ENCODE measurements around the gene ANKRD40CL.

The ANKRD40CL gene

GRCh38 chr17:50758989-50759544 lies 8.3 kb downstream of the ANKRD40CL start:
- Histone ChIP-seq H3K4me3 (ENCODE audit: low read depth in 1 of 2, low read length in 1 of 2) (no peak overlapping the region), H3K4me1 (ENCODE audit: control insufficient read depth in 1 of 2, insufficient read depth in 1 of 2, low read depth in 1 of 2, low read length in 1 of 2) (peaks cover 0 to 12% of the 10 kb centered on the region in 2 experiments), H3K27ac (no peak overlapping the region), H3K27me3 (no peaks in the 10 kb centered on the region), H3K9me3 (no peaks in the 10 kb centered on the region), H3K36me3 (peaks cover 20% of the 10 kb centered on the region)
- TF ChIP-seq, protein P1, sequence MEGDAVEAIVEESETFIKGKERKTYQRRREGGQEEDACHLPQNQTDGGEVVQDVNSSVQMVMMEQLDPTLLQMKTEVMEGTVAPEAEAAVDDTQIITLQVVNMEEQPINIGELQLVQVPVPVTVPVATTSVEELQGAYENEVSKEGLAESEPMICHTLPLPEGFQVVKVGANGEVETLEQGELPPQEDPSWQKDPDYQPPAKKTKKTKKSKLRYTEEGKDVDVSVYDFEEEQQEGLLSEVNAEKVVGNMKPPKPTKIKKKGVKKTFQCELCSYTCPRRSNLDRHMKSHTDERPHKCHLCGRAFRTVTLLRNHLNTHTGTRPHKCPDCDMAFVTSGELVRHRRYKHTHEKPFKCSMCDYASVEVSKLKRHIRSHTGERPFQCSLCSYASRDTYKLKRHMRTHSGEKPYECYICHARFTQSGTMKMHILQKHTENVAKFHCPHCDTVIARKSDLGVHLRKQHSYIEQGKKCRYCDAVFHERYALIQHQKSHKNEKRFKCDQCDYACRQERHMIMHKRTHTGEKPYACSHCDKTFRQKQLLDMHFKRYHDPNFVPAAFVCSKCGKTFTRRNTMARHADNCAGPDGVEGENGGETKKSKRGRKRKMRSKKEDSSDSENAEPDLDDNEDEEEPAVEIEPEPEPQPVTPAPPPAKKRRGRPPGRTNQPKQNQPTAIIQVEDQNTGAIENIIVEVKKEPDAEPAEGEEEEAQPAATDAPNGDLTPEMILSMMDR (IDR thresholded peaks at IDR 0.05), result no peak

DNA sequence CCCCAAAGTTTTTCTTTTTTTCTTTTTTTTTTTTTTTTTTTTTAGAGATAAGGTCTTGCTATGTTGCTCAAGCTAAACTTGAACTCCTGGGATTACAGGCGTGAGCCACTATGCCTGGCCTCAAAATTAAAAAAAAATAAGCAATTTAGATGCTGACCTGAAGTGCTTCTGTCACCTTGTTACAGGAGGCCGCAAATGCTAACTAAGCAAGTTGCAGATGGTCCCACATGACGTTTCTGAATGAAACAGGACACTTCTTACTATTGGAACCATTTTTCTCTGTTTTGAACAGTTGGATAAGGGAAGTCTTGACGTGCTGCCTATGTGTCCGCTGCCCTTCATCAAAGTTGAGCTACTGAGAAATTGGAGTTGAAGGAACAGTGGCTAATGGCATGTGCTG lies 8.8 kb downstream of the ANKRD40CL start:
- TF ChIP-seq, protein P1 (IDR thresholded peaks at IDR 0.05), result no peak
- H3K4me1 ChIP-seq (ENCODE audit: control insufficient read depth in 1 of 2, insufficient read depth in 1 of 2, low read depth in 1 of 2, low read length in 1 of 2), result peaks cover 0 to 9% of the 10 kb centered on the region in 2 experiments
- H3K36me3 ChIP-seq, result peaks cover 25% of the 10 kb centered on the region
- no peaks in the 10 kb centered on the region for H3K9me3 ChIP-seq
- no peak overlapping the region for H3K27ac ChIP-seq
- H3K4me3 ChIP-seq (ENCODE audit: low read depth in 1 of 2, low read length in 1 of 2), result no peak overlapping the region
- no peaks in the 10 kb centered on the region for H3K27me3 ChIP-seq

GRCh38 chr17:50754521-50754920 lies 12.8 kb downstream of the ANKRD40CL start:
- Histone ChIP-seq H3K4me3 (ENCODE audit: low read depth in 1 of 2, low read length in 1 of 2) (no peak overlapping the region), H3K9me3 (no peaks in the 10 kb centered on the region), H3K36me3 (peaks cover 65% of the 10 kb centered on the region), H3K27me3 (no peaks in the 10 kb centered on the region), H3K27ac (no peak overlapping the region), H3K4me1 (ENCODE audit: control insufficient read depth in 1 of 2, insufficient read depth in 1 of 2, low read depth in 1 of 2, low read length in 1 of 2) (no peaks in the 10 kb centered on the region)
- TF ChIP-seq, protein P1 (IDR thresholded peaks at IDR 0.05), result no peak

DNA sequence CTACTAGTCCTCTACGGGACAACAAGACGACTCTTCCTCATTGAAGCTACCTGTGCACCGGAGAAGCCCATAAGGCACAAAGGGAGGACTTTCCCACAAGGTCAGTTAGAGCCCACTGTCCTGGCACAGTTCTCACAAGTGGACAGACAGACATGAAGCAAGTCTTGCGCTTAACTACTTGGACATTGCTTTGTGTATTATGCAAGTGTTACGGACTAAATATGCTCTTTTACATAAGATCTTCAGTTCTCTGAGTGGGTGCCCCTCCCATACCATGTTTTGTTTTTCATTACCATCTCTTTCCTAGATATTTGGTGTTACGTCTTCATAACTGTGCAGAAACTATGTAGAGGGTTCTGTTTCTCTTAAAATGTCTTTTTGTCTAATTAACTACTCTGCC lies 18.1 kb downstream of the ANKRD40CL start:
- TF ChIP-seq, protein P1 (IDR thresholded peaks at IDR 0.05), result no peak
- Histone ChIP-seq H3K9me3 (no peaks in the 10 kb centered on the region), H3K36me3 (peaks cover 96% of the 10 kb centered on the region), H3K4me1 (ENCODE audit: control insufficient read depth in 1 of 2, insufficient read depth in 1 of 2, low read depth in 1 of 2, low read length in 1 of 2) (no peaks in the 10 kb centered on the region), H3K27me3 (no peaks in the 10 kb centered on the region), H3K27ac (no peak overlapping the region), H3K4me3 (ENCODE audit: low read depth in 1 of 2, low read length in 1 of 2) (no peak overlapping the region)

DNA sequence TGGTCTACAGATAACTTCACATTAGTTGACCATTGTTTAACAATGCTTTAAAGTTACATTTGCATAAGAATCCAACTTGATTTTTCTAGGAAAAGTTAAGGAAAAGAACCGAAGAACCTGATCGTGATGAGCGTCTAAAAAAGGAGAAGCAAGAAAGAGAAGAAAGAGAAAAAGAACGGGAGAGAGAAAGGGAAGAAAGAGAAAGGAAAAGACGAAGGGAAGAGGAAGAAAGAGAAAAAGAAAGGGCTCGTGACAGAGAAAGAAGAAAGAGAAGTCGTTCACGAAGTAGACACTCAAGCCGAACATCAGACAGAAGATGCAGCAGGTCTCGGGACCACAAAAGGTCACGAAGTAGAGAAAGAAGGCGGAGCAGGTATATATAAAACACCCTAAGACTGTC lies 21.7 kb downstream of the ANKRD40CL start:
- peaks cover 96% of the 10 kb centered on the region for H3K36me3 ChIP-seq
- TF ChIP-seq, protein P1 (IDR thresholded peaks at IDR 0.05), result no peak
- H3K4me1 ChIP-seq (ENCODE audit: control insufficient read depth in 1 of 2, insufficient read depth in 1 of 2, low read depth in 1 of 2, low read length in 1 of 2), result no peaks in the 10 kb centered on the region
- no peak overlapping the region for H3K4me3 ChIP-seq (ENCODE audit: low read depth in 1 of 2, low read length in 1 of 2)
- H3K27ac ChIP-seq, result no peak overlapping the region
- H3K27me3 ChIP-seq, result no peaks in the 10 kb centered on the region
- H3K9me3 ChIP-seq, result no peaks in the 10 kb centered on the region

GRCh38 chr17:50739098-50739497 lies 28.2 kb downstream of the ANKRD40CL start:
- no peaks in the 10 kb centered on the region for H3K9me3 ChIP-seq
- TF ChIP-seq, protein P1 (IDR thresholded peaks at IDR 0.05), result no peak
- no peaks in the 10 kb centered on the region for H3K27me3 ChIP-seq

More at GRCh38 chr17:50739098-50739497, 28.2 kb downstream of the ANKRD40CL start:
- Histone ChIP-seq H3K27ac (no peak overlapping the region), H3K36me3 (peaks cover 59% of the 10 kb centered on the region), H3K4me3 (ENCODE audit: low read depth in 1 of 2, low read length in 1 of 2) (no peak overlapping the region), H3K4me1 (ENCODE audit: control insufficient read depth in 1 of 2, insufficient read depth in 1 of 2, low read depth in 1 of 2, low read length in 1 of 2) (no peaks in the 10 kb centered on the region)

All from neutrophil (primary cell).